HCT116 (cell line): ENCODE results near the gene SLC29A1.
"Not testable (repeated sequence)": the region's sequence is repeated elsewhere in the genome, so short reads cannot be mapped to it uniquely, and the experiment has no call there.

Source experiments
- POLR2A ChIP-seq: IDR thresholded peaks from 2 replicates; pipeline ENCODE4 v1.7.0; 2011; ENCODE audit warnings: borderline replicate concordance; ENCODE audit not compliant: insufficient read depth, insufficient read length; ENCODE audit errors: extremely low read depth
- POLR2AphosphoS5 ChIP-seq: IDR thresholded peaks from 2 replicates; pipeline ENCODE4 v1.6.1; 2011; ENCODE audit warnings: mild to moderate bottlenecking, low read depth, low read length, moderate library complexity
- ZFX ChIP-seq: fragments of 450-650 bp; IDR thresholded peaks from 2 replicates; pipeline ENCODE4 v1.6.1; 2017
- ZNF274 ChIP-seq: fragments of 200-500 bp; sonication (Bioruptor generic); IDR thresholded peaks from 2 replicates; pipeline ENCODE4 v1.6.1; 2014; ENCODE audit warnings: mild to moderate bottlenecking, low read depth, low read length, inconsistent platforms
- TF ChIP-seq, protein P1 (sequence below), 3 experiments: fragments of 200-600 bp in 1 of 3; sonication (generic) in 1 of 3; IDR thresholded peaks in 2 of 3; conservative IDR thresholded peaks in 1 of 3; 2 replicates each; pipeline ENCODE4 v1.5.1; 2012 to 2017; ENCODE audit warnings: low read depth in 2 of 3, low read length in 2 of 3, antibody characterized with exemption in 1 of 3, borderline replicate concordance in 1 of 3, control low read depth in 1 of 3, mild to moderate bottlenecking in 1 of 3, mixed read lengths in 1 of 3, mixed run types in 1 of 3, moderate library complexity in 1 of 3; ENCODE audit not compliant: insufficient read depth in 1 of 3

DNA sequence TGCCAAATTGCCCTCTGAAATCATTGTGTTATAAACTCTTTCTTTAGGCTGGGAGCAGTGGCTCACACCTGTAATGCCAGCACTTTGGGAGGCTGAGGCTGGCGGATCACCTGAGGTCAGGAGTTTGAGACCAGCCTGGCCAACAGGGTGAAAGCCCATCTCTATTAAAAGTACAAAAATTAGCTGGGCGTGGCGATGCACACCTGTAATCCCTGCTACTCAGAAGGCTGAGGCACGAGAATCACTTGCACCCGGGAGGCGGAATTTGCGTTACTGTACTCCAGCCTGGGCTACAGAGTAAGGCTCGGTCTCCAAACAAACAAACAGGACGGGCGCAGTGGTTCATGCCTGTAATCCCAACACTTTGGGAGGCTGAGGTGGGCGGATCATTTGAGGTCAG lies 27.0 kb upstream of the SLC29A1 start:
- not testable (repeated sequence) for TF ChIP-seq POLR2A, ZFX, ZNF274, POLR2AphosphoS5
- TF ChIP-seq, protein P1, sequence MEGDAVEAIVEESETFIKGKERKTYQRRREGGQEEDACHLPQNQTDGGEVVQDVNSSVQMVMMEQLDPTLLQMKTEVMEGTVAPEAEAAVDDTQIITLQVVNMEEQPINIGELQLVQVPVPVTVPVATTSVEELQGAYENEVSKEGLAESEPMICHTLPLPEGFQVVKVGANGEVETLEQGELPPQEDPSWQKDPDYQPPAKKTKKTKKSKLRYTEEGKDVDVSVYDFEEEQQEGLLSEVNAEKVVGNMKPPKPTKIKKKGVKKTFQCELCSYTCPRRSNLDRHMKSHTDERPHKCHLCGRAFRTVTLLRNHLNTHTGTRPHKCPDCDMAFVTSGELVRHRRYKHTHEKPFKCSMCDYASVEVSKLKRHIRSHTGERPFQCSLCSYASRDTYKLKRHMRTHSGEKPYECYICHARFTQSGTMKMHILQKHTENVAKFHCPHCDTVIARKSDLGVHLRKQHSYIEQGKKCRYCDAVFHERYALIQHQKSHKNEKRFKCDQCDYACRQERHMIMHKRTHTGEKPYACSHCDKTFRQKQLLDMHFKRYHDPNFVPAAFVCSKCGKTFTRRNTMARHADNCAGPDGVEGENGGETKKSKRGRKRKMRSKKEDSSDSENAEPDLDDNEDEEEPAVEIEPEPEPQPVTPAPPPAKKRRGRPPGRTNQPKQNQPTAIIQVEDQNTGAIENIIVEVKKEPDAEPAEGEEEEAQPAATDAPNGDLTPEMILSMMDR (IDR thresholded peaks at IDR 0.05 in 2 of 3, conservative IDR thresholded peaks at IDR 0.05 in 1 of 3; ENCODE audit: borderline replicate concordance in 1 of 3, insufficient read depth in 1 of 3, low read depth in 2 of 3, low read length in 2 of 3): not testable (repeated sequence)
